Stimulated activated CD8-positive, alpha-beta memory T cell treated with anti-CD3 and anti-CD28 coated beads, Interleukin-2, amount 100 ng/mL, for 1 hour (primary cell): ENCODE data around the gene RHCG.

ENCODE experiments used
- DNase-seq, 2 donors: peaks; one replicate each; pipeline ENCODE4 v3.0.0-alpha.2; 2020; ENCODE audit warnings: low read depth in 2 of 2

RHCG gene

DNA sequence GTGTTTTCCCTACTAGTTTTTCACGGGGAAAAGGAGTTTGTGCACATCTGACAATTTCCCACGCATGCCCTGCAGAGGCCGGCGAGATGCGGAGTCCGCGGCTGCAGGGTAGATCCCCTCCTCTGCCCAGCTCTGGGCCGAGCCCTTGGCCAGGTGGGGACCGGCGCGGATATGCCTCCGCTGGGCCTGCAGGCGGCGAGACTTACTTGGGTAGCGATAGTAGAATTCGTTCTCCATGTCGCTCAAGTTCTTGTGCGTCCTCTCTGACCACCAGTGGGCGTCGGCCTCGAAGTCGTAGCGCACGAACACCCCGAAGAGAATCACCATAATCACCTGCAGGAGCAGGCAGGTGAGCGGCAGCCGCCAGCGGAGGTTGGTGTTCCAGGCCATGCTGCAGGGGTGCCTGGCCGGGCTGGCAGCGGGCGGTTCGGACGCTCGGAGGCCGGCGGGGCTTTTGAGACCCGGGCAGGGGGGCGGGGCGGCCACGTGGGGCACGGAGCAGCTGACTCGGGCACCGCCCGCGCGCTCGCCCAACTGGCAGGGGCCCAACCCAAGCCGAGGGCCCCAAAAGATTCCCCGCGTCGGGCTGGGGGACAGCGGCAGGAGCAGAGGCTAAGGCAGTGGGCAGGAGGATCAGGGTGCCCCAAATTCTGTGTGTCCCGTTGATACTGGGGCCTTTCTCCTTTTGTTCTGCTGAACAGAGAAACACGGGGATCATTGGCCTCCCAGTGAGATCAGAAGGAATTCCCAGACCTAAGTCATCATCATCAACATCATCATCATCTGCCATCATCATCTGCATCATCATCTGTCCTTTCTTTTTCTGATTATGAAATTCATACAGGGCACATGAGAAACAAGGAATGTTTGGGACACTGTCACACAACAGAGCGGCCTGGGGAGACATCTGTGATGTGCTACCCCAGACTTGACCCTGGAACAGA, at the start of gene RHCG:
Gene RHCG (minus strand): TSS at position 429 of the 944 bp plus-strand sequence. CDS start 39 bp downstream, at position 390.
- DNase-seq, result no peak

DNA sequence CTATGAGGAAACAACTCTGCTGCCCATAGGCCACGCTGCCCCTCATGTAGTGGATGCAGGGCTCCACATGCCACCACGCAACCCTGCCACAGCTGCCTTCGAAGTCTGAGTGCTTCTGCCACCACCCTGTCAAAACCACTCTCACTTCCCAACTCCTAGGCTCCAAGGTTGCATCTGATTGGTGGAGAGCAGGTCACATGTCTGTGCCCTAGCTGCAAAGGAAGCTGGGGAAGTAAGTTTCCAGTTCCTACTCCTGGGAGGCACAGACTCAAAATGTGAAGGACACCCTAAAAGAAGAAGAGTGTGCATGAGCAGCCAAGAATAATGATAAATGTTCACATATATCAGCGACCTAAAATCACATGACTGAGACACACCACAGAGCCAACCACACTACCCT, 47.0 kb upstream of the RHCG start:
- no peak for DNase-seq

DNA sequence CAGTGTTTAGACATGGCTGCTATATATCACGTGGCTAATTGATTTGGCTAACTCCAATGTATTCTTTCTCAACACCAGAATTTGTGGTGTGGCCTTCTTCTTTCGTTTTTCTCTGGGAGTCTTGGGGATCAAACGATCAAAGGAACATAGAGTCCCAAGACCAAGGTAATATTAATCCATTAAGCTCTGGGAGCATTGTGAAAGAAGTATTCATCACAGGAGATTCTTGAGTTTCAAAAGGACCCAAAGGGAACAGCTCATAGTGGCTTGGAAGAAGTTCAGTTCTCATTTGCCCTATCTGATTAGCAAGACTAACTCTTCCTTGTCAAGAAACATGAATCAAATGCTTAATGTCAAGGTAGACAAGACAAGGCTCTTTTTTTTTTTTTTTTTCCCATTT, 46.0 kb upstream of the RHCG start:
- no peak for DNase-seq

DNA sequence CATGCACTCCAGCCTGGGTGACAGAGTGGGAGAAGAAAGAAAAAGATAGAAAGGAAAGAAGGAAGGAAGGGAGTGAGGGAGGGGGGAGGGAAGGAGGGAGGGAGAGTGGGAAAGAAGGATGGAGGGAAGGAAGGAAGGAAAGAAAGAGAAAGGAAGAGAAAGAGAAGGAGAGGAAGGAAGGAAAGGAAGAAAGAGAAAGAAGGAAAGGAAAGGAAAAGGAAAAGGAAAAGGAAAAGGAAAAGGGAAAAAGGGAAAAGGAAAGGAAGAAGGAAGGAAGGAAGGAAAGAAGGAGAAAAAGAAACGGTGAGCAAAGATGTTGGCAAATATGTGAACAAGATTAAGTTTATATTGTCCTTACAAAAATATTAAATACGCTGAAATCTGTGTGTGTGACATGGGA, 42.6 kb upstream of the RHCG start:
- DNase-seq, result no peak

DNA sequence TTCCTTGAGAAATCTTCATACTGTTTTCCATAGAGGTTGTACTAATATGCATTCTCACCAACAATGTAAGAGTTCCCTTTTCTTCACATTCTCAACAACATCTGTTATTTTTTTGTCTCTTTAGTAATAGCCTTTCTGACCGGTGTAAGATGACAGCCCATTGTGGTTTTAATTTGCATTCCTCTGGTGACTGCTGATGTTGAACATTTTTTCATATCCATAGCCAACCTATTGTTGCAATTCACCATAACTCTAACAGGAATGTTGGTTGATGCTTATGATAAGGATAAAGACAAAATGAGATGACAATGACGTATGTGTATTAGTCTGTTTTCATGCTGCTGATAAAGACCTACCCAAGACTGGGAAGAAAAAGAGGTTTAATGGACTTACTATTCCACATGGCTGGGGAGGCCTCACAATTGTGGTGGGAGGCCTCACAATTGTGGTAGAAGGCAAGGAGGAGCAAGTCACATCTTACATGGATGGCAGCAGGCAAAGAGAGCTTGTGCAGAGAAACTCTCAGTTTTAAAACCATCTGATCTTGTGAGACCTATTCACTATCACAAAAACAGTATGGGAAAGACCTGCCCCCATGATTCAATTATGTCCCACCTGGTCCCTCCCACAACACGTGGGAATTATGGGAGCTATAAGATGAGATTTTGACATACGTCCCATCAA, 37.6 kb upstream of the RHCG start:
- no peak for DNase-seq

DNA sequence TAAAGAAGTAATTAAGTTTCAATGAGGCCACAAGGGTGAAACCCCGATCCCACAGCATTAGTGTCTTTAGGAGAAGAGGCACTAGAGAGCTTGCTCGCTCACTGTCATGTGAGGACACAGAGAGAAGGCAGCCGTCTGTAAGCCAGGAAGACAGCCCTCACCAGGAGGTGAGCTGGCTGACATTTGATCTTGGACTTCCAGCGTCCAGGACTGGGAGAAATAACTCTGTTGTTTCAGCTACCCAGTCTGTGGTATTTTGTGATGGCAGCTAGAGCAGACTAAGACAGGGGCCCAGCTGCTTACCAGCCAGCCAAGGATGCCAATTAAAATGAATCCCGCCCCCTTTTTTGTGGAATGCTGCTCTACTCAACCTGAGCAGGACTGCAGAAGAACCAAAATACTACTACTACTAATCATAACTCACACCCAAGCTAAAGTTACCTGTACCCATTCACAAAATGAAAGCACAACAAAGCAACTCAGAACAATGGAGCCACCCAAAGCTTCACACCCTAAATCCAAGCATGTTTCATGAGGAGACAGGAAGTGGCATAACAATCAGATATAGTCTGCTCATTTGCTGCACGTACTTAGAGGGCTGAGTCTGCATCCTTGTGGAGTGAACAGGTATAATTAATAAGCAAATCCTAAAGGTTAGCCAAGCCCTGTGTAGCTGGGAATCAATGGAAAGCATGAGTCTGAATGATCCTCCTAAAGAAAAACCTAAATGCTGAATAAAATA, 35.6 kb upstream of the RHCG start:
- no peak for DNase-seq

DNA sequence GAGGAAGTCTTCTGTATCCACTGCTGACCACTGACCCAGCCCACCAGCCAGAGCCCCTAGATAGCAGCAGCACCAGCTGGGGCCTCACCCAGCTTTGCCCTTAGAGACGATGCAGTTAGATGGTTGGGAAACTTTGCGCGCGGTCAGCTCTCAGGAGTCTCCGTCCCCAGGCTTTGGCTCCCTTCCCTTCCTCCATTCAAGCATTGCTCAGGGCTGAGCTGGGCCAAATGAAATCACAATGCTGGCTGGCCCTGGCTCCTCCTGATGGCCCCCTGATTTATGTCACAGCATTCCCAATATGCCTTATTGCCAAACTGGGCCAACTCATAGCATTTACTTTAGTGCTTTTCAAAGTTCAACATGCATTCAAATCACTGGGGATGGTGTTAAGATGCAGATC, 34.6 kb upstream of the RHCG start:
- DNase-seq, result no peak

DNA sequence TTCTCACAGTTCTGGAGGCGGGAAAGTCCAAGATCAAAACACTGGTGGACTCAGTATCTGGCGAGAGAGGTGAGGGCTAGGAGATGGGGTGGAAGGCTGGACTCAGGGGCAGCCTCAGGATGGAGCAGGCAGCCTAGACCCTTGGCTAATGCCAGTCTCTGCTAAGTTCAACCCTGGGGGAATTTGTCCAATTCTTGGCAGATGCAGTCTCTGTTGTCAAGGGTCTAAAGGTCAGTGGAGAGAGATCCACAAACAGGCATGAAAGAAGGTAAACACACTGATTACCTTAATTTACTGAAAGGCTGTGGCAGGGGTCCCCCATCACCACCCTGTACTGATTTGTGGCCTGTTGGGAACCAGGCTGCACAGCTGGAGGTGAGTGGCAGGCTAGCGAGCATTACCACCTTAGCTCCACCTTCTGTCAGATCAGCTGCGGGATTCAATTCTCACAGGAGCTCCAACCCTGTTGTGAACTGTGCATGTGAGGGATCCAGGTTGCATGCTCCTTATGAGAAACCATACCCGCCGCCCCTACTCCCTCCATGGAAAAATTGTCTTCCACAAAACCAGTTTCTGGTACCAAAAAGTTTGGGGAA, 32.5 kb upstream of the RHCG start:
- DNase-seq, result no peak

DNA sequence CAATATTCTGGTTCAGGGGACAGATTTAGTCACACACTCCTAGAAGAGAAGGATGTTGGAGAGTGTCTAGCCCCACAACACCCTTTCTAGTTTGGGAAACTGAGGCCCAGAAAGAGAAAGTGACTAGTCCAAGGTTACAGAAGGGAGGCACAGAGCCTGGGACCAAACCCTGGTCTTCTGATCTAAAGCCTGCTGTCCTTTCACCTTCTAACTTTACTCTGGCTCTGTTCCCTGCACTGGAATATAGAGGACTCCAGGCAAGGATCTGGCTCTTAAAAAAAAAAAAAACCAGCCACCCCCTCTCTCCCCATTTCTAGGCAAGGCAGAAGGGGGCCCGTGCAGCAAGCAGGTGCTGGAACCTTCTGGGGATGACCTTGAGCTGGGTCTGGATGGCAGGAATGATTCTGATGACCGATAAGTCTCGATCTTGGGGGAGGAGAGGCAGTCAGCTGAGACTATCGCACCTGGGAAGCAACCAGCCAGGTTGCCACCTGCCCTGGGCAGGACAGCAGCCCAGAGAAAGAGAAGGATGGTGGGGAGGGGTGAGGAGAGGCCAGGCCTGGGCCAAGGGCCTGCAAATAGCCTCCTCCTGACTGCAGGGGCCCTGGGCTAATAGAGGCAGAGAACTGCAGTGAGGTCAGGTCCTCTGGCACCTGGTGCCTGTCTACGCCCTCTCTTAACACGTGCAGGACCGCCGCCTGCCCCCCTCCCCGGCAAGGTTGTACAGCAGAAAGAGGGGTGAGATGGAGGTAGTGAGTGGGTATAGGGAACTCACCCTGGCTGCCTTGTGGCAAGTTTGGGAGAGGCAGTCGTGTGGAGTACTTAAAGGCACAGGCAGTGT, 30.4 kb upstream of the RHCG start:
- DNase-seq, result no peak

DNA sequence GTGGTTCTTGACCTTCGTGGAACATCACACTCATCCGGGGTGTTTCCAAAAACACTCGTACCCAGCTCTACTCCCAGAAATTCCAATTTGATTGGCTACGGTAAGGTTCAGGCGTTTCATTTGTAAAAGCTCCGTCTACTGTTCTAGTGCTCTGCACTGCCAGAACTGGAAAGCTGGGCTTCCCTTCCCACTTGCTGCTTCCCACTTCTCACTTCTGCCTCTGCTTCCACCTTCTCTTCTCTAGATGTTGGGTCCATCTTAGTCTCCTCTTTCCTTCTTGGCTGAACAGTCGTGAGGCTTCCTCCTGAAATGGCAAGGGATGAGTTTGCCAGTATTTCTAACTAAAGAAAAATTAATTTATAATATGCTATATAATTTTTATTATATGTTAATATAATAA, 29.8 kb upstream of the RHCG start:
- DNase-seq, result no peak

DNA sequence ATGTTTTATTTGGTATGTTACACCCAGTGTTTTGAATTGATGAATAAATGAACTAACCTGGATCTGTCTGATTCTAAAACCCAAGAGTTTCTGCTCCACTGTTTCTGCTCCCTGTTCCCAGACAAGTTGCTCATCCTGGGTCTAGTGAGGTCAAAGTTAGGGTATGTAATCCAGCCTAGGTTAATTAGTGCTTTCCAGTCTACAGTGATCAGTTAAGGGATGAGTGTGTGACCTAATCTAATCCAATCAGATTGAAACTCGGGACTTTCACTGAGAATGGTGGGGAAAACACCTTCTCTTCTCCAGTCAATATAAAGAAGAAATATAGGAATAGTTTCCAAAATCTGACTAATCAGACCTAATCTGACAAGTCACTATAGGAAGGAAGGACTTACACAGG, 27.8 kb upstream of the RHCG start:
- no peak for DNase-seq

DNA sequence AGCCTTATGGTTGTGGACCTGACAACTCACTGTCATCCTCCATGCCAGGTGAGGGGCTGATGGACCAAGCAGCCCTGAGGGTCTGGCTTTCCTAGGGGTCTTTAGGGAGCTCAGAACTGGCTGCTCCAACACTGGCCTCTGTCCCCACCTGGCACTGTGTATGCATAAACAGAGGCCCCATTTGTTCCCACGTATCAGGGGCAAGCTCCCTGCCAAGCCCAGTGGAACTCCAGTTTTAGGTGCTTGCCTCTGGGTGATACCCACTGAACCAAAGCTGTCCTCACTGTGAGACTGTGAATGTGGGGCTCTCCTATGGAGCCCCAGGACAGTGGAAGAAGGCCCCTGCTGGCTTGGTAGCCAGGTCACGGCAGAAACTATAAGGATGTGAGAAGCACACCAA, 26.7 kb upstream of the RHCG start:
- no peak for DNase-seq

DNA sequence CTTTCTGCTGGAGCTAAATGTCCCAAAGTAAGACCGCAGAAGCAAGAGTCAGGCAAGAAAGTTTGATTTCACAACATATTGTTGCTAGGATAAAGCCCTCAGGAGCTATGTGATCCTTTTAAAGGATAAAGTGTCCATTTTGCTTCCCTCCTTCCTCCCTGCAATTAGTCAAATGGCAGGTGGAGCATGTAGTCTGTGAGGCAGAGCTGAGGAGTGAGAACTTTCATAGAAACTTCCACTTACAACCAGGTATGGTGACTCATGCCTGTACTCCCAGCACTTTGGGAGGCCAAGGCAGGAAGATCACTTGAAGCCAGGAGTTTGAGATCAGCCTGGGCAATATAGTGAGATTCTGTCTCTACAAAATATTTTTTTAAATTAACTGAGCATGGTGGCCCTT, 25.2 kb upstream of the RHCG start:
- DNase-seq, result no peak

DNA sequence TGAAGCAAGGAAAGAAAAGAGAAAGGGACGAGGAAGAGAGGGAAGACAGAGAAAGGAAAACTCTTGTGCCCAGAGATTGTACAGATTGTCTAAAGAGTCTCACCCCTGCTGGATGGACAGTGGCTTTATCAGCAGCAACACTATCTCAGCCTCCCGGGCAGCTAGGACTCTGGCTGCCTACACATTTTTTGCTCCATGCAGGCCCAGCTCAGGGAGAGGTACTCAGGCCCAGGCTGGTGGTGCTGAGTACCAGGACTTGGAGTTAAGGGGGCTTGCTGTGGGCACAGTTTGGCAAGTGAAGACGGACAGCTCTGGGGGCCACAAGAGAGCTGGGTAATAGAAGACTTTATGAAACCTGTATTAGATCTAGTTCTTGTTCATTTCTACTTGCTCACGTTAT, 19.1 kb upstream of the RHCG start:
- no peak for DNase-seq

DNA sequence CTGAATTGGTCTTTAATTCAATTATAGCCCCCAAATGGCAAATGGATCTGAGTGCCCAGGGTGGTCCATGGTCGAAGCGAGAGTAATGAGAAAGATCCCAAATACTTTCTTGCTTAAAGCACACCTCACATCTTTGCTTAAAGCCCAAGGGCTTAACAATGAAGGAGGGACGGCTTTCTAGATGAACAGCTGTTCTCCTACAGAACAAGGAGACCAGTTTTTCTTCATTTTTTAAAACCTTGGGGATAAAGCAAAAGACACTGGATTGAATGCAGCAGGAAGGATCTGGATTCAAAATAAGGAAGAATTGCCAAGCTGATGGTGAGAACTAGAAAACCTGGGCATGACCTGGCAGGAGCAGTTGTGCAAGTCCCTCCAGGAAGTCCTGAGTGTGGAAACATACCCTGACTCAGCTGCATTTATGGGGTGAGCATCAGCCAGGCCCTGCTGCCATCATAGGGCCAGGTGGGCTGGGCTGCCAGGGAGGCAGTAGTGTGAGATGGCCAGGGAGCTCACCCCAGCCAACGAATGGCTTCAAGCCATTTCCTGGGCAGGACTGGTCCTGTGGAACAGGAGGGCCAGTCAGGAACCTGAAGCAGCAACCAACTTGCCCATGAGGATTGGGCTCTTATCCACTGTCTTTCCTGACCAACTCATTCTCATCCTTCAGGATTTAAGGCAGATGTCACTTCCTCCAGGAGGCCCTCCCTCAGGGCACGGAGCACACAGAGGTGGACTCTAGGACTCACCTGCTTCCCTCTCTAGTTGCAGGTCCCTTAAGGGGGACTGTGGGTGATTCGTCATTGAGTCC, 18.4 kb upstream of the RHCG start:
- no peak for DNase-seq

DNA sequence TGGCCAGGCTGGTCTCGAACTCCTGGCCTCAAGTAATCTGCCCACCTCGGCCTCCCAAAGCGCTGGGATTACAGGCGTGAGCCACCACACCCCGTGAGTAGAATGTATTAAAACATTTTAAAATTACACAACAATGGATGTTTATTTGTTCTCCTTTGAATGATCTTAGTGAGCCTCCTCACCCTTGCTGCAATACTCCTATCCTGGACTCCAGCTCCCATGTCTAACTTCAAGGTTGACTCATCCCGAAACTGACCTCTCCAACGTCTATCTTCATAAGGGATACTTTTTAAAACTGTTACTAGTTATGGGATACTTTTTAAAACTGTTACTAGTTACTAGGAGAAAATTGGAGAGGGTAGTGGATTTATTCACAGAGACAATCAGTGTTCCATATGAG, 17.8 kb upstream of the RHCG start:
- DNase-seq, result no peak

DNA sequence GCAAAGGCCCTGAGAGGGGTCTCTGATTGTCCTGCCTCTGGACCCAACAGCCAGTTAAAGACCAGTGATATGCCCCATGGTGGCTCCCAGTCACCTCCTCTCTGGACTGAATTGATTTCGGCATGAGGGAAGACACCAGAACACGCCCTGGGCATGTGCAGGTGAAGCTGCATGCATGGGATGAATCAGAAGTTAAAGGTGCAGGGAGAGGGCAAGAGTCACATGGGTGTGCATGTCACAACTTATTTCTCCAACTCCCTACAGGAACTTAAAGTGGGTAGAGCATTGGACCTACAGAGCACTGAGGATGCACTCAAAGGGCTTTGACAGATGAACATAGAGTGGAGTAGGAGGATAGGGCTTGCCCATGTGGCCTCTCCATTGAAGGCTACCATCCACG, 16.9 kb upstream of the RHCG start:
- no peak for DNase-seq

DNA sequence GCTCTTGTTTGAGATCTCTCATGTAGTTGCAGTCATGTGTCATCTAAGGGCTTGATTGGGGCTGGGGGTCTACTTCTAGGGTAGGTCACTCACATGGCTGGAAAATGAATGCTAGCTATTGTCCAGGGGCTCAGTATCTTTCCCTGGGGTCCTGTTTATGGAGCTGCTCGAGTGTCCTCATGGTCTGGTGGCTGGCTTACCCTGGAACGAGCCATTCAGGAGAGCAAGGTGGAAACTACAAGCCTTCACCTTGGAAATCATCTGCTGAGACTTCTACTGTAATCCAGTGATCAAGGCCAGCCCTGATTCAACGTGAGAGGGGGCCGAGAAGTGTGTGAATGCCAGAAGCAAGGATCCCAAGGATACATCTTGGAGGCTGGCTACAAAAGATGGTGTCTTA, 16.2 kb upstream of the RHCG start:
- DNase-seq, result no peak

DNA sequence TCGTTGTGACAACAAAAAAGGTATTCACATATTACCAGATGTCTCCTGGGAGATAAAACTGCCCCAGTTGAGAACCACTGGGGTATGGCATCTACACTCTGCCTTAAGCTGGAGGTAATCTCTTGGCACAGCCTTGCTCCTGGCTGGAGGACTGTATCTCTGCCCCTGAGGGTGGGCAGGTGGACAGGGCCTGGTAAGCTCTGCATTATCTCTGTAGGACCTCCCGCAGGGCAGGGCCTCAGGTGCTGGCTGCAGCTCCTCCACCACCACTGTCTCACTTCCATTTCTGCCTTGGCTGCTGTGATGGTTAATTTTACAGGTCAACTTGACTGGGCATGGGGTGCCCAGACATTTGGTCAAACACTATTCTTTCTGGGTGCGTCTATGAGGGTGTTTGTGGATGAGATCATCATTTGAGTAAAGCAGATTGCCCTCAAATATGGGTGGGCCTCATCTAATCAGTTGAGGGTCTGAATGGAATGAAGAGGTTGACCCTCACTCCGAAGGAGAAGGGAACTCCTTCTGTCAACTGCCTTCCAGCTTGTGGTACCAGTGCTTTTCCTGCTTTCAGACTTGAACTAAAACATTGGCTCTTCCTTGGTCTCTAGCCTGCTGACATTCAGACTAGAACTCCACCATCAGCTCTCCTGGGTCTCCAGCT, 9.8 kb upstream of the RHCG start:
- DNase-seq, result no peak

DNA sequence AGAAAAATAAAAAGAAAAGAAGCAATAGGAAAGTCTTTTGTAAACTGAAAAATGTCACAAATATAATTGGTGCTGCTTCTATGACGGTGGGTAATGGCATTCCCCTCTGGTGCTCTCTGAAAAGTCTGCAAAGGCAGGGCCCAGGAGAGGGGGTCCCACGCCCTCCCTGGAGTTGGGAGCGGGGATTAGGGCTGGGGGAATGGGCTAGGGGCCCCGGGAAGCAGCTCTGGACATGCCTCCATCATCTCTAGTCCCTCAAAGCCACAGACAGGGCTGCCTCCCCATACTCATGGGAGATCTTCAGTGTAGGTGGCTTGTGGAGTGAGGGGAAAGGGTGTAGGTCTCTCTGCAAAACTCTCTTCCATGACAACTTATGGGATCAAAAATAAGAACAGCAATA, 7.8 kb upstream of the RHCG start:
- no peak for DNase-seq
